Ureter (tissue), 1 donor: ENCODE data around the gene PVALB. TPM values are rescaled to one million over a fixed set of nuclear protein-coding genes. Genes with fewer than 3 reads are reported as not detected.

Experiments used
- DNase-seq: peaks from one replicate; pipeline ENCODE4 v3.0.0-alpha.2; 2020; ENCODE audit warnings: low spot score
- total RNA-seq: library from RNA; stranded (reverse); gene quantifications from one replicate; pipeline ENCODE4 v1.2.4, GENCODE V29; 2023
- donor health status: DM: yes; HTN: yes; CAD: no.

The PVALB gene
- total RNA-seq, 1 donor from 2014 or later: 125 TPM

DNA sequence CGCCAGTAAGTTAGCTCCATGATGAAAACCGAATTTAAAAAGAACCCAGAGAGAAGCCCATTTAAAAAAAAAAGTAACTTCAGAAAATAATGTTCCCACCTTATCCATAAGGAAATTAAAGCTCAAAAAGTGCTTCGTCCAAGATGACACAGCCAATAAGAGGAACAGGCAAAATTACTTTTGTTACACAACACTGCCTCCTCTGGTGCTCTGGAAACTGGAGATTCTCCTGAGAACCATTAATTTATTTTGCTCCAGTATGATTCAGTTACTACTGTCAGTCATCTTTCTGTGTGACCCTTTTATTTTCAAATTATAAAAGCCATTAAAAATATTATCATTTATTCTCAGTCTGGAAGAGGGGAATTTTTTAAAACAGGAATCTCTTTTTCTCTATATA lies 42.9 kb downstream of the PVALB start:
- no peak for DNase-seq

DNA sequence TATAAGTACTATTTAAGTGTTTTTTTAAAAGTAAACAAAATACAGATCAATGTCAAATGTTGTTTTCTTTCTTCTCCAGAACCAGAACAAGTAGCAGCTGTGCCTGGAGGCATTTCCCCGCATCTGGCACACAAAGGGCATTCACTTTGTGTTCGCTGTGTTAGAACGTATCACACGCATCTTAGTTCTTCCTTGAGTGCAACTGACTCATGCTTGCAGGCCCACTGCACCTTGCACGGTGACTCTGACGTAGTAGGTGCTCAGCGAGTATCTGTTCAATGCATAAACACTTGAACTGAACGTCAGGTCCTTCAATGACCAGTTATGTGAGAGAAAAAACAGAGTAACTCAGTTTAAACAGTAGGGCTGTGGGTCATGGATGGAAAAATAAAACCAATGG lies 44.4 kb downstream of the PVALB start:
- DNase-seq: no peak

DNA sequence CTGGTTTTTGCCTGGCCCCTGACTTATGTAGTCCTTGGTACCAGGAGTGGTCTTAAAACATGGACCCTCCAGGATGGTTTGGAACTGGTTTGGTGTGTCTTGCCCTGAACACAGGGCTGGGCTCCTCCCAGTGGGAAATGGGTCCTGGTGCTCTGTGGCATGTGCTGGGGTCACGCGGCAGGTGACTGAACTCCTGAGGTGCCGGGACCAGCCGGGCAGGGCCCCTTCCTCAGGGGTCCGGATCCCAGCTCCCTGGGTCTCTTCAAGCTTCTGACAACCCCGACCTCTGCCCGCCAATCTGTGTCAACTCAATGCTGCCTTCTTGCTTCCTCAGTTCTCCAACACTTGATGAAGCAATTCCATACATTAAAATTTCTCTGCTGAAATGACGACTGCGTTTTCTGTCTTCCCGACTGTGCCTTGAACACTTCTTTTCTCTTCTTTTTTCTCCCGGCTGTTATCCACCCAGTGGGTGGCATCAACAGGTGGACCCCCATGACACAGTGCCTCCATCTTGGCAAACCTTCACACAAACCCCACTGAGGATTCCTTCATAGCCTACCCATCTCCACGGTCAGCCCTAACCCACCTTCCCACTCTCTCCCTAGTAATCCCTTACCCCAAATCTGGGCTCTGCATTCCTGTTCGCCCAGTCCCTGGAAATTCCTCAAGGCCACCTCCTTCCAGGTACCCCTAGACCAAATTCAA lies 45.3 kb downstream of the PVALB start:
- no peak for DNase-seq

DNA sequence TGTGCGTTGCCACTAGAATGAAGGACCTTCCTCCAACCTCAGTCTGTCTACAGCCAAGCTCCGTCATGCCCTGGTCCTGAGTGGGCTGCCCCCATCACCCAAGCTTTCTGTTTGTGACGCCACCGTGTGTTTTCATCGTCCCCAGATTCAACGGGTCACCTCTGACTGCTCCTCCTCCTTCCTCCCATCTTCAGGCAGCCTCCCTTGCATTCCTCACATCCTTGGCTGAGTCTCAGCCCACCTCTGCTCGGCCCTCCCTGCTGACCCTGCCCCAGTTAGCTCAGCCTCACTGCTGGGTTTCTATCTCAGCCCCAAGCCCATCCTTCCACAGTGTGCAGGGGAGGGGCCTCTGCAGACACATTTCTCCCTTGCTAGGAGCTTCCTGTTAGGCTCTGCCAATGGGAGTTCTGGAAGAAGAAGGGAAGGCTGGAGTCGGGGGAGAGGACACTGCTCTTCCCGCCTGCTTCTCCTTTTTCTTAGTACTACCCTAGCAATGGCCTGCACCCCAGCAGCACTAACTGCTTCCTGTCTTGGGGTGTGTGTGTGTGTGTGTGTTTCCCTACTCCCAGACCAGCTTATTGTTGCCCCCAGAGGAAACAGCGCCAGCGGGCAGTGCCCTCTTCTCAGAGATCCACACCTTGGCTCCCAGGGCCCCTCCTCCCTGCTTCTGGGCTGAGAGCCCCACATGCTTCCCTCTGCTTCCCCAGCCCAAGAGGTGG lies 46.2 kb downstream of the PVALB start:
- no peak for DNase-seq

DNA sequence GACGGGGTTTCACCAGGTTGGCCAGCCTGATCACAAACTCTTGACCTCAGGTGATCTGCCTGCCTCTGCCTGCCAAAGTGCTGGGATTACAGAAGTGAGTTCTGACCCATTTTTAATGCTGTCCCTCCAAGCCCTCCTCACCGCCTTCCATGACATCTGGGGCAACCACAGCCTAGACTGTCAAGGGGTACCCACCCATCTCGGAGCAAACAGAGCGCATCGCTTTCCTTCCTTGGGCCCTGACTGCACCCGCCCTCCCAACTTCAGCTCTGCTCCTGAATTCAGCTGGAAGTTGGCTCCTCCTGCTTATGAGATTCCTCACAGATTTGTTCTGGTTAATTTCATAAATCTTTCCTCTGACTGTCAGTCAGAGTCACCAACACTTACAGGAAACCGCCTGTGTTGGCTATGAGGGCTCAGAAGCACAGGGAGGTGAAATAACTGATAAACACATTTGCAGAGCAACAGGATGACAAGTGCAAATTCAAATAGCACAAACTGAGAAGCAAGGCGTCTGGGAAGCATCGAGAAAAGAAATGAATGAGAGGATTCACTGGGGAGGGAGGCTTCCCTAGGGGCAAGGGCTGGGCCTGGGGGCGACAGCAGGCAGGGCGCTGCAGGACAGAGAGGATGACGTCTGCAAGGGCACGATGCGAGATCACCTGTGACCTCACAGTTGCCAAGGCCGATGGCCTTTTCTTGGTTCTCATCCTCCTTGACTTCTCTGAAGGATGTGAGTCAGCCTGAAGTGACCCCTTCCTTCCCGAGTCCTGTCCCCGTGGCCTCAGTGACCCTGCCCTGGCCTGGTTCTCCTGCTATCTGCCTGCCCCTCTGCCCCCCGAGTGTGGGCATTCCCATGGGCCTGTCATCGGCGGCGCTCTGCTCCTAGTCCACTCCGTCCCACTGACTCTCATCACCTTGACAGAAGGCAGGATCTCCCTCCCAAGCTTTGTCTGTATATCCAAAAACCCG lies 47.0 kb downstream of the PVALB start:
- DNase-seq: no peak

DNA sequence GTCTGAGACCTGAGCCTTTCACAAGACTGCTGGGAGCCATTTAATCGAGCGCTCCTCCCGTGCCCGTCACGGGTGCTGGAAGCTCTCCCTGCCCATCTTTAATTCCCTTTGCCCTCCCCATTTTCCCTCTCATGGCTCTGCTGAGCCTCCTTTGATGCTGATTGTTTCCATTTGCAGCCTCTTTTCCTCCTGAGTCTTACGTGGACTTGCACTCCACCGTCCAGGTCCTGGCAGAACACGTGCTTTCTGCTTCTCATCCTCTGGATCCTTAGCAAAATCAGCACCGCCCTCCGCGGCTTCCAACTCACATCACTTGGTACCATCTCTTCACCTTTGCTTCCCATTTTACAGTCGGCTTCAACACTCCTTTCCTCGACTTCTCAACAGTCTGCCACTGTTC lies 48.2 kb downstream of the PVALB start:
- DNase-seq: no peak

DNA sequence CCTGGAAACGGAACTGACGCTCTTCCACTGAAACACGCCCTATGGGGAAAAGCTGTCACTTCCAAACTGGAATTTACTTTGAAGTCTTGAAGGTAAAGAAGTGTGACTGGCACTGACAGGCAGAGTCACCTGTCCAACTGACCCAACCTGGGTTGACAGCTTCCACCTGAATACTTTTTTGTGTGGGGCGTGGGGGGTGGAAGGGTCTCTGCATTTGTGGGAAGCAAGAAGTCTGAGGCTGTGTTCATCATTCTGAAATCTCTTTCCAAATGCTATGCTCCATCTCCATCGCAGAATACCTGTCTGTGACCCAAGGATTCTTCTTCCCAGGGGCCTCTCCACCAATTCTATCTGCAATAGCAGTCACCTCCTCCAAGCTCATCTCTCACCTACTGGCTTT lies 48.7 kb downstream of the PVALB start:
- DNase-seq: no peak

DNA sequence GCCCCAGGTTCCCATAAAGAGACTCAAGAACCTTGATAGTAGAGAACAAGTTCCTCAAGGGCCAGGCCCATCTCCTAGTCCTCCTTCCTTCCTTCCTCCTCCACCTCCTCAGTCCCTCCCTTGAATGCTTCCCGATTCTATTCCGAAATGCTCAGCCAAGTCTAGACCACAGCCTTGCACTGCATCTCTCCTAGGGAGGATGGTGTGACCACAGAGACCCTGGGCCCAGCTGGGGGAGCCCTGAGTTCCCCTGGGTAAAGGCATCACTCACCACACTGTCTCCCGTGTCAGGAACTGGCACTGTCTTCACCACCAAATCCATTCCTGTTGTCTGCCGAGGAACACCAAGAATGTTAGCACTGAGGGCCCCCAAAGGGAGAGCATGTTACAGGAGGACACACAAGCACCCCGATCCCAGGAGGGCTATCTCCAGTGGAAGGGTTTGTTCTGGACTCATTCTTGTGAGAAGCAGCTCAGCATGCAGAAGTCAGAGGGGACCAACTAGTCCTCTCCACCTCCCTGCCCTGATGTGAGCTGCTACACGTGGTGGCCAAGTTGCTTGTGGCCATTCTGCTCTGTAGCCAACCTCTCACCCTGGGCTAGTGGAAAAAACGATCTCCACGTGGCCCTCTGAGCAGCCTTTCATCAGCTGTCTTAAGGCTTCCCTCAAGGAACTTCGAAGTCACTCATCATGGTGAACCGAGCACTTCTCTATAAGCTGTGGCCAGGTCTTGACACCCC lies 49.6 kb downstream of the PVALB start:
- no peak for DNase-seq

DNA sequence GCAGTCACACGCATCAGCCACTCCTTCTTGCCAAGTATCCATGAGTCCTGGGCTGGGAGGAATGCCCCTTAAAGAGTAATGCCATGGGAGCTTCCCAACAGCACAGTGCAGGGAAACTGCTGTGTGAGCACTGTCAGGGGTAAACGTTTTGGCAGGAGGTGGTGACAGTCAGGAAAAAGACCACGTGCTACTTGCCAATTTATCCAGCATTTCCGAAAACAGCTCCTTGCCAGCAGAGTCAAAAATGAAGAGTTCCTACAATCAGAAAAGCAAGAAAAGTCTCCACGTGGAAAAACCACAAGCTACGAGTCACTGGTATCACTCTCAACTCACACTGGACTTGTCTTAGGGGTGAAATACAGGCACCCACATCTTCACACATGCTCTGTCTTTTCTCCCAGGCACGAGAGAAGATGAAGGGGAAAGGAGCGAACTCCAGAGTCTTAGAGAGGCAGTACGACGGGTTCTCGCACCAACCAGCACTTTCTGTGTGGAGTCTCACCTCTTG lies 50.8 kb downstream of the PVALB start:
- DNase-seq: no peak

DNA sequence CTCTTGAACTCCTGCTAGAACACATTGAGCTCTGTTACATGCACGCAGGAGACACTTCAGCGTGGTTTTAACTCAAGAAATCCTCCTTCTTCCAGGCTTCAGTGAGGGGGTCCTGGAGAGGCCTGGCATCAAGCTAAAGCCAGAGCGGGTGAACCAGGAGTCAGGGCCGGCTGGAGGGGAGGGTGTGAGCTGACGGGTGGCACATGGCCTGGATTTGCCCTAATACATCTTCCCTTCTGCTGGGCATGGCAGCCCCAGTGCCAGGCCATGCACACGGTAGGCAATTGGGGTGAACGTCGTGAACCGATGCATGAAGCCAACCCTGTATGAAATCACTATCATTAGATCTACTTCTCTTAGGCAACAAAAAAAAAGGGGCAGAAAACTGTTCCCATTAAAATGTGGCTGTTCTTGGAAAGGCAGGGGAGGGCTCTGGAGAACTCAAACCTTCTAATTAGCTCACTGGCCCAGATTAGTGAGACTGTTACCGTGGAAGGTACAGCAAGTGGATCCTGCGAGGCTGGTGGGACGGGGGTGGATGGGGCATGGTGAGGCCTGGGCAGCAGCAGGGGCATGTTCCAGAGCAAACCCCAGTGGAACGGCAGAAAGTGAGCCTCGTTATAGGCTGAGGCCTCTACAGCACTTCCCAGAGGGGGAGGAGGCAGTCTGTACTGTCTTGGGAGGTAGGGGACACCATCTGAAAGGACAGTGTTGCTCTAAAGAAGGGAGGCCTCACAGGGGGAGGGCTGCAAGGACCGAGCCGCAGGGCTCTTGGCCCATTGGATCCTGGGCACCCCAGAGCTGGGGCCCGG lies 51.5 kb downstream of the PVALB start:
- no peak for DNase-seq

DNA sequence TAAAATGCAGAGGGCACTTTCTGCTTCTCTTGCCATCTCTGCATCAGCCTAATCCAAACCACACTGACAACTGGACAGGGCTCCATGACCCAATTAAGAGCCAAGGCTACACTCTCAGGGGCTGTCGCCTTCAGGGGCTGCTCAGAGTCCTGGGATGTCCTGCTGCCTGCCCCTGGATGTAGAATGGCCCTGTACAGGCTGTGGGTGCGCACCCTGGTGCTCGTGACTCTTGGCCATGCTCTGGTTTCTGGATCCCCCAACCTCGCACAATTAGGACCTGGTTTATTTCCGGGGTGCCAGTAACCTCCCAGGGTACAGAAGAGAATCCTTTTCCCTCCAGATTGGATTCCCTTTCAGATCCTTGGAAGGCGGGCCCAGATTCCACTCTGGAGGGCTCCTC lies 52.2 kb downstream of the PVALB start:
- no peak for DNase-seq

DNA sequence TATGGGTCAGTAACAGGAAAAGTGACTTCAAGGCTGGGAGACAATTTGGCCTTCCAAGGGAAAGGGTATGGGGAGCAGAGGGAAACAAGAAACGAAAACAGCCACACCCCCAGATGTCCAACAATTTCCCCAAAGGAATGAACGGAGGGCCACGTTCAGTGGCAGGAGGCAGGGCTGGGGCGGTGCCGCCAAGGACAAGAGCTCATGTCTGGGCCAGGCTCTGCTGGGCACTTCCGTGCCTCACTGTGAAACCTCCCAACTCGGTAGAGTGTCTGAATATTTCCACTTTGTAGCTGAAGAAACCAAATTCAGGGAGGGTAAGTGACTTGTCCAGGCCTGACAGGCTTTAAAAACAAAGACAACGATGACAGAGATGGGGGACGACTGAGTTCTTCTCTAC lies 52.8 kb downstream of the PVALB start:
- no peak for DNase-seq

DNA sequence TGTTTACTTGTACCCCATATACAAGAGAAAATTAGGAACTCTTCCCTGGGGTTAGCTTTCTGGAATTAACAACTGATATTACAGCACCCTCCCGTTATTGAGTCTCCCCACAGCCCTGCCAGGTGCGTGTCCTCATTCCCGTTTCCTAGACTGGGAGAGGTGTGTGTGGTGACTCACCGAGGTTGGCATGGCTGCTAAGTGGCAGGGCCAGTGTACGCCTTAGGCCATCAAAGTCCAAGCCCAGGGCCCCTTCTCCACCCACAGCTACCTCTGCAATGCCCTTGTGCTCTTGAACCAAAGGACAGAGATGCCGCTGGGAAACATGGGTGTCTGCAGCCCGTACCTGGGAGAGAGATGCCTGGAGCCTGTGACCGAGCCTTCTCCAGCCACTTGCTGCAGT lies 53.3 kb downstream of the PVALB start:
- no peak for DNase-seq

DNA sequence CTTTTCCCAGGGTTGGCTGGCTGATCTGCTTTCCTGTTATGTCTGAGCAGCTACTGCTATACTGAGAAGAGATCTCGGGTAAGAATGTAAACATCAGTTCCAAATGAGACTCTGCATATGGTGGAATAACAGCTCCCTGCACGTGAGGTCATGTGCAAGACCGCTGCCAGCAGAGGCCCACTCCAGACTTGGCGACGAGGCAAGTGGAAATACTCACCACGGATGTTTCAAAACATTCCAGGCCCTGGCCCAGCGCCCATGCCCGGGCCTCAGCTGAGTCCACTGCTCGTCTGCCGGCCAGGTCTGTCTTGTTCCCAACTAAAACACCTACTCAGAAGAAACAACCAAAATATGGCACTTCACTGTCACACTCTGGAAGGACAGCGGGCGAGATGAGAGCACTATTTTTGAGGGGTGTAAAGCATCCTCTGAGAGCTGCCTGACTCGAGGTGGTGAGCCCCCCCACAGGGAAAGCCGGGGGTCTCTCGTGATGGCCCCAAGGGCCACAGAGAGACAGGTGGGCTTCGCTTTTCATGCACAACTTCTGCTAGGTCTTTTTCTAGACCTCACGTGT lies 54.1 kb downstream of the PVALB start:
- peak; percentile 63 for DNase-seq

DNA sequence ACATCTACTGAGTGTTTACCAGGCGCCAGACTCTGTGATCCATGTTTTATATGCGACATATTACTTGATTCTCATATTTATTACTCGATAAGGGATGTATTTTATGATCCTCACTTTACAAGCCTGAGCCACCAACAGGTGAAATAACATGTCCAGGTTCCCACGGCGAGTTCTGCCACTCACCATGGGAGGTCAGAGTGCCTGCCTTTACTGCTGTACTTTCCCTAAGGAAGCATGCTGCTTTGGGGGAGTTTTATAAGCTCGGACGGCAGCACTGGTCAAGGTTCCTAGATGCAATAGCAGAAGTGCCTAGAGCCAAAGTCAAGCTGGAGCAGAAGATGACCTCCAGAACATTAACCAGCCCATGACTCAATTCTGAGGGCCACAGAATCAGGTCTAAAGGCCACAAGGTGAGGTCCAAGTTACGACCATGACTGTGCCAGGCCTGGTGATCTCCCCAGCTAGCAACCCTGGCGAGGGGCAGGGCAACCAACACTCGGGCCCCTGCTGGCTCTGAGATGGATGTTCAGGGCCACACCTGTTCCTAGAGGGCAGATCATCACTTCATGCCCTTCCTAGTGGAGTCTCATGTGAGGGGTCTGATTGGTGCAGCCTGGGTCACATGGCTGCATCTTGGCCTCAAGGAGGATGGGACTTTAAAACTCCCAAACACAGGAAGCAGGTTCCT lies 55.1 kb downstream of the PVALB start:
- DNase-seq: no peak

DNA sequence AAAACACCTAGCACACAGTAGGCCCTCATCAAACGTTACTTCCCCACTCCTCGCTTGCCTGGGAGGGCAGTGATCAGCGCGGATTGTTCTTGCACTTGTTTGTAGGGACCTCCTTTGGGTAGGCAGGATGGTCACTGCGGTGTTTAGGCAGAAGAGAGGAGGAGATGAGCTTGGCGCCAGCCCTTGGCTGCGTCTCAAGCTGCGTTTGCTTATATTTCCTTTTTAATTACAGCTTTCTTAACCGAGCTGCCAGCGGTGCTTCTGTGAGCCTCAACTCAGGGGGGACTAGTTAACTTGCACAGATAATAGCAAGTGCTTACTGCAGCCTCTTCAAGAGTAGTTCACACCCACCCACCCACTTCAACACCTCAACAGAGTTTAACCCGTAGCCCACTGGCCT lies 56.0 kb downstream of the PVALB start:
- DNase-seq: no peak

DNA sequence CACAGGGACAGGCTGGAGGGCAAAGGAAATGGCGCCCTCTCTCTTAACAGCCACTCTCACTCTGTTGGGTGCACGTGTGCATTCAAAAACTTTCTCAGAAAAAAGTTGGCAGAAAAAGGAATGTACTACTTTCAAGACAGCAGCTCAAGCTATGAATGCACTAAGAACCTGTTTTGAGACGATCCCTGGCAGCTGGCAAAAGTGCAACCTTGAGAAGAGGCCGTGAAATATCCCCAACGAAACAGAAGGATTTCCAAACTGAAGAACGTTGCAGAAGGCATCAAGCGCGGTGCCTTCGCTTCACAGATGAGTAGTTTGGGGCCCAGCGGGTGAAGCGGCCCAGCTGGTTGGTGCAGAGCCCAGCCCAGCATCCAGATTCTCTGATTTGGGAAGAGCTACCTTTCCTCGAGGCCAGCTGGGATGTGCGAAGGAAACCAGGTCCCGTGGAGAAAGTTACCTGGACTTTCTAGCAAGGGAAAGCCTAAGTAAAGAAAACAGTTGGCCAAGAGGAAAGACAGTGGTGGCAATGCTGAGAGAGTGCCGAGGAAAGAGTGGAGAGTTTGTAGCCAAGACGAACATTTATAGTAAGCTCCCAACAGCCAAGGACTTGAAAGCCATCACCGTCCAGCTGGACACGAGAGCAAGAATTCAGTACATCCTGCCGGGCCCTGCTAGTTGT lies 57.2 kb downstream of the PVALB start:
- DNase-seq: no peak

DNA sequence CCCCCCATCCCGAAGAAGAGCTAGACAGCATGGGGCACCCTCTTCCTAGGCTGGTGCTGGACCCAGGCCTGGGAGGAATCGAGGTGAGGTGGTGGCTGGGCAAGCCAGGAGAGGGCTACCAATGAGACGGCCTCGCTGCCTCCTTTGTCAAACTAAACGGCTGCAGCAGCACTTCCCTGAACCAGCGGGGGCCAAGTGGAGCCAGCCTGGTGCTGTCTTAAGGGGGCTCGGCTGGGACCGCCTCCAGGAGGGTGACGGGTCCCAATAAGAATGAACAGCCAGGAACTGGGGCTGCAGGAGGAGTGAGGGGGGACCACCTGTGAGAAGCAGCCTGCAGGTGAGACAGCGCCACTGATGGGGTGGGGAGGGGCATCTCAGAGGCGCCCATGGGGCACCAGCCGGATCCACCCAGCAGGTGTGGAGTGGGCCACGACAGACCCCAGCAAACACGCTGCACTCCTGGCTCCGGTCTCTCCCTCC lies 58.0 kb downstream of the PVALB start:
- DNase-seq: no peak

DNA sequence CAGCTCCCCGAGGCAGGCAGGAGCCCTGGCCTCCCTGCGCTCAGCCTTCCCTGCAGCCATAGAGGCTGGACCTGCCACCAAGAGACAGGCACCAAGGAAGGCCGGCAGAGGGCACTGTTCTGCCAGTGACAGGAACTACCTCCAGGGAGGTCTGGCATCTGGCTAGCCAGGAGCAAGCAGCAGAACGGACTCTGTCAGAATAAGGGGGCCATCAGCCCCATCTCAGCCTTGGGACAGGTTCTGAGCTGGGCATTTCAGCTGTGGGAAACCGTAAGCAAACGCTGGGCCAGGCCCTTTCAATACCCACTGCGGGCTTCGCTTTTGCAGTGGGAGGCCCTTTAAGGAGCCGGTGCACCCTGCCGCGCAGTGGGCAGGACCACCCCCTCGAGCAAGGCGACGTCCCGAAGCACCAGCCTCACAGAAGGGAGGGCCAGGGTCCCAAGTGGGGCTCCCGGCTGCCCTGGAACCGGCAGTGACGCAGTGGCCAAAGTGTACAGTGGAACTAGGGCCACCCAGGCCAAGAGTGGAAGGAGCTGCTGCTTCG lies 59.1 kb downstream of the PVALB start:
- peak; percentile 79 for DNase-seq
